NCI-H526 treated with DMSO at 0.1 percent for 48 hours (cell line): ENCODE results near the gene HOXB1.

Experiments used
- DNase-seq: peaks from one replicate; lab custom pipeline; 2025; lab: John Stamatoyannopoulos, UW

The HOXB1 gene

GRCh38 chr17:48530887-48531272, at the start of gene HOXB1:
Gene HOXB1, minus strand, starts transcription at chr17:48531011. Its CDS starts 107 bp downstream, at chr17:48530904.
- DNase-seq, result no peak

GRCh38 chr17:48579760-48580554, 49.1 kb upstream of the HOXB1 start:
- no peak for DNase-seq

GRCh38 chr17:48579471-48579759, 48.6 kb upstream of the HOXB1 start:
- DNase-seq, result no peak

DNA sequence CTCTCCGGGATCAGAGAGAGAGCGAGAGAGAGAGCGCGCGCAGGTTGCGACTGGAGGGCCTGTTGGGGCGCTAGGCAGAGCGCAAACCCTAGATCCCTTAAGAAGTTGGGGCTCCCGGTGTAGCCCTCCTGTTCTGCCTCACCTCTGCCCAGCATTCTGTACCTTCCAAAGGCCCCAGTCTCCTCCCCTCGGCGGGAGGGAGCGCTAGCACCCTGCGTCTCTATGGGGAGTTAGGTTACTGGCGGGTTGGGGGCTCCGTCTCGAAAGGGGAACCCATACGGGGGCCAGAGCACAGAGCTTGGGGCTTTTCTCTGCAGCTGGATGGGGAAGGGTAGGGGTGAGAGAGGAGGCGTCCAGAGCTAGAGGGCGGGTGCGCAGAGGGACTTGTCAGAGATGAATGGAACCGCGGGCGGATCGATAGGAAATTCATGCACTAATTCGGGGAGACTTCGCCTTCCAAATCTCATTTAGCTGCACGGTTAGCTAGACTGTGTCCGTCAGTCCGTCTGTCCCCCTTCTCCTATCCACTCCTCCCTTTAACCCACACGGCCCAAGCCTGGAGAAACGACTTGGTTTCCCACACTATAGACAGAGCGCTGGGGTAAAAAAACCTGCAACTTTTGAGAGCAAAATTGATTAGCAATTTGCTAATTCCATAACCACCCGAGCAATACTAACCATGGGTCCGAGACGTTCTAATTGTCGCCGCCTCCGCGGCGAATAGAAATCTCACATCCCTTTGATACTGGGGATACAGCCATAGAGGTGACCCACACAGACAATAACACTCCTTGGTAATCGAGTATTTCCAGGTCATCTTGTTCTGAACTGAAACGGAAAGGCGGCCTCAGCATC, 48.0 kb upstream of the HOXB1 start:
- DNase-seq, result no peak

DNA sequence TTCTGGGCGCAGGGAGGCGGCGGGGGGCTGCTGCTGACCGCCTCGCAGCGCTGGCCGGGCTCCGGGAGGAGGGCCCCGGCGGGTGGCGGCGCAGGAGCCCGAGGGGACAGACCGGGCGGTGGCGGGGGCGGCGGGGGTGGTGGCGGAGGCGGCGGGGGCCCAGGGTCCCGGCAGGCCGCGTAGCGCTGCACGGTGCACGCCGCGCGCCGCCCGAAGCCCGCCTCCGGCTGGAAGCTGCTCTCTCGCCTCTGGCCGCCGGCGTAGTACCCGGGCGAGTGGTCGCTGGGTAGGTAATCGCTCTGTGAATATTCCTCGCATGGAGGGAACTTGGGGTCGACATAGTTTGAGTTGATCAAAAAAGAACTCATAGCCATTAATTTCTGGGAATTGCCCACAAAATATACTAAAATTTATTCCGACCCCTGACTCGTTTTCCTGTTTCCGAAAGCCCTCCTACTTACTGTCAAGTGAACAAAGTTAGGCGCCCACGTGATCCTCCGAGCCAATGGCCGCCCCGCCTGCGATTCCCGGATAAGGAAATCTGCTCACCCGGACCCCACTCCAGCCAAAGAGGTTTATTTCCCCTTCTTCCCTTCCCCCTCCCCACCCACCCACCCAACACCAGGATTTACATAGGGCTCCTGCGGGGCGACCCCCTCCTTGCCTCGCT, 47.3 kb upstream of the HOXB1 start, which contains the start of gene HOXB4:
TSS of gene HOXB4 (minus strand) at position 405 of the 670 bp plus-strand sequence. CDS start at position 374, 31 bp downstream.
- no peak for DNase-seq

GRCh38 chr17:48577330-48577945, 46.6 kb upstream of the HOXB1 start:
- DNase-seq, result no peak

- no peak for DNase-seq
Observed at GRCh38 chr17:48576479-48577309, 45.9 kb upstream of the HOXB1 start.

DNA sequence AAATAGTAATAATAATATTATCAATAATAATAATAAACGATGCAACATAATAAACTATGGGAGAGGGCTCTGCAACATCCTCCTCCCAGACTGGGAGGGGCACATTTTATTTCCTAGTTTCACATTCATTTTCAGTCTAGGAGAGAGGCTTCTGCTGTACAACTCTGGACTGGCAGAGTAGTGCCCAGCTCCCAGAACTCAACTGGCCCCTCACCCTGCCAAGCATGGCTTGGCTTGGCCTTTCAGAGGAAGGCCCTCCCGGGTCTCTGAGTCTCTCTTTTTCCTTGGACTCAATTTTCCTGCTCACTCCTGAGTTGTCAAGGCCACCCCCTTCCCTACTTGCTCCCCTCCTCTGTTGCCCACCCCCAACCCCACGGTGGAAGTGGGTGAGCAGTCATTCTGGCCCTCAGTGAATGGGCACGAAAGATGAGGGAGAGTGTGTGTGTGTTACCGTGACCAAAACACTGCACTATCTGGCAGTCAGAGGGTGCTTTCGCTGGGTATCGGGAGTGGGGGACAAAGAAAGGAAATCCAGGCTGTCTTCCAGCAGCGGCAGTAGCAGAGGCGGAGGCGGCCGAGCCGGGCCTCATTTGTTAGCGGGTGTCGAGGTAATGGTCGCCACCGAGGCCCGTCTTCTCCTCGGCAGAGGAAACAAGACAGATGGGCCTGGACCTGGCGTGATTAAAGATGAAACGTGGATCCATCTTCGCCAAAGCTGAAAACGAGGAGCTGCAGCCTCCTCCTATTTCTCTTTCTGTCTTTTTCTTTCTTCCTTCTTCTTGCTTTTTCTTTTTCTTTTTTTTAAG, 45.1 kb upstream of the HOXB1 start:
- DNase-seq, result no peak

DNA sequence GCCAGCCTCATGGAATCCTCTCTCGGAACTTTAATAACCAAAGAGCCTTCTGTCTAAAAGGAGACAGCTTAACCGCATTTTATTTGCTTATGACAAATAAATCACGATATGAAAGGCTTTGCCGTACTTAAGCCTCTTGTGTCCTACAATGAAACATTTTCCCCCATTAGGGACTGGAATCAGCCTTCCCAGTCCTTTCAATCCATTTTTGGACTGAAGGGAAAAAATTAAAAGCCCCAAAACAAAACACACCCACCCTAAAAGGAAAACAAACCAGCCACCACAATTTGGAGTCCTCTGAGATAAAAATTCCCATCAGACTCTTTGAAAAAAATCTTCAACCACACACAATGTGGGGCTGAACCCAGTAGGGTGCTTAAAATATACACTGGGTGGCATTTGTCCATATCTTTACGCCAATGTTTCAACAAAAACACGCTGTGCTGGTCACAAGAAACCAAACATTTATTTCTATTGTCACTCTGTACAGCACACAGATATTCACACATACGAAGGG, 44.3 kb upstream of the HOXB1 start:
- DNase-seq, result no peak

GRCh38 chr17:48574505-48575065, 43.8 kb upstream of the HOXB1 start:
- DNase-seq, result no peak

GRCh38 chr17:48571826-48572417, 41.1 kb upstream of the HOXB1 start:
- DNase-seq, result no peak

GRCh38 chr17:48571024-48571818, 40.4 kb upstream of the HOXB1 start:
- no peak for DNase-seq

DNA sequence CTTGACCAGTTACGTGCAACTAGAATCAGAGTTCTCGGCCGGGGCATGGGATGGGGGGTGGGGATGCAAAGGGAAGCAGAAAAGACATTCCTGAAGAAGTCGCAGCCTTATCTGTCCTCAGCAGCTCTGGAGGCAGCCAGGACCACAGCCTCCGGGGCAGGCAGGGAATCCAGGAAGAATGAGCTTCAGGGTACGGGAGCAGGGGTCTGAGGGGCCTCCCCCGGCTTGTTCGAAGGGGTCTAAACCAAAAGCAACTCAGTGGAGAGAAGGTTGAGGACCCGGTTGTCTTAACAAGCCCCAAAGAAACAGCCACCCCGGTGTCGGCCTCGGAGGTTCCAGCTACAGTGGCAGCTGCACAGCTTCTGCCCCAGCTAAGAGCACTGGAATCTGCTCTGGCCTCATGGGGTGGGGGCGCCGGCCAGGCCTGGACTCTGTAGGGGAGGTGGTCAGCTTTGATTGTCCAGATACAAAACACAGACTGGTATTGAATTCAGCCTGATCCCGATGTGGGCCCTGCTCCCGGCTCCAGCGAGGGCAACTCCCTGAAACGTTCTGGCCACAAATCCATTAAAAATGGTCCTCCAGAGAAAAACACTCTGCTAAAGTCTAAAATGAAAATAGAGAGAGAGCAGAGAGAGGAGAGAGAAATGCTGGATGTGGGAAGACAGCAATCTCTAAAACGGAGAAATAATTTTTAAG, 39.7 kb upstream of the HOXB1 start:
- DNase-seq, result no peak

GRCh38 chr17:48569674-48570324, 39.0 kb upstream of the HOXB1 start:
- DNase-seq, result no peak

DNA sequence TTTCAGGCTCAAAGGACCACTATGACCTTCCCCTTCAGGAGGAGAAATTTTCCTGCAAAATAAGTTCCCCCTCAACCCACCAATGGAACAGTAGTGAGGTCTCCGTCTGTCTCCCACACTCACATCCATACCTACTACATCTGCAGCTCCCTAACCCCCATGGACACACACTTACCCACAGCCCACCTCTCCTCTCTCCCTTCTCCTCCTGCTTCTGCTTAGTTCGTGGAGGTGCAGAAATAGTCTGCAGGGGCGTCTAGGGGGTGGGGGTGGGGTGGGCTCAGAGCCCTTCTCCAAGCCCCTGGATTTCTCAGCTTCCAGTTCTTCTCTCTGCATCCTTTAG, 38.4 kb upstream of the HOXB1 start:
- no peak for DNase-seq

DNA sequence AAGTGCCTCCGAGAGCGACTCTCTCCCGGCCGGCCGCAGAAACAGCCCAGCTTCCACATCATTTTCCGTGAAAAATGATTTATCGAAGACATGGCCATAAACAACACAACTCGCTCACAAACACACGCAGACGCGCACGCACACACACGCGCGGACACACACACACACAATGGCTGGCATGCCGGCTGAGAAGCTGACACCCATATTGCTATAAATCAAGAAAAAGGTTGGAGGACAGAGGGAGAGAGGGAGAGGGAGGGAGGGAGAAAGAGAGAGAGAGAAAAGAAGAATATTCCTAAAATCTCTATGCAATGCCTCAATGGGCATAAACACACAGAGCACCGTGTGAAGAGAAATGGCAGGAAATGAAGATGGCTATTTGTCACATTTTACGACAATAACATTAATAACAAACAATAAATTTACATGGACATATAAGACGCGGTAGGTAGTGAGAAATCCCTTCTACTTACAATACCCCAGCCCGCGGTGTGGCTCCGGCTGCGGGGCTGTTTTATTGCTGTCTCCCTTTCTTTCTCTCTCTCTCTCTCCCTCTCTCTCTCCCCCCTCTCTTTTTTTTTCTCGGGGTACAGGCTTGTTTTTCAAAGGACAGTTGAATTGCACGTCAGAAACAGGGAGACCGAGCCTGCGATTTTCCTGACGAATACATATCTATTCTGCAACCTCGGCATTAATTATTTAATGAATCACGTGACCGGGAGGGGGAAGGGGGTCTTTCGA, 37.9 kb upstream of the HOXB1 start:
- DNase-seq, result no peak
